Activated naive CD4-positive, alpha-beta T cell treated with anti-CD3 and anti-CD28 coated beads, Interleukin-2, amount 10 ng/mL, durations not matched to agents 5 hours and 36 hours (primary cell): ENCODE results near the gene PLAAT1. TPM values are rescaled to one million over a fixed set of nuclear protein-coding genes. Genes with fewer than 3 reads are reported as not detected.

Experiments used
- total RNA-seq, 2 experiments: library from RNA; stranded (reverse); gene quantifications; one replicate each; pipeline ENCODE4 v1.2.3, GENCODE V29; 2021

The PLAAT1 gene
- total RNA-seq: not detected

DNA sequence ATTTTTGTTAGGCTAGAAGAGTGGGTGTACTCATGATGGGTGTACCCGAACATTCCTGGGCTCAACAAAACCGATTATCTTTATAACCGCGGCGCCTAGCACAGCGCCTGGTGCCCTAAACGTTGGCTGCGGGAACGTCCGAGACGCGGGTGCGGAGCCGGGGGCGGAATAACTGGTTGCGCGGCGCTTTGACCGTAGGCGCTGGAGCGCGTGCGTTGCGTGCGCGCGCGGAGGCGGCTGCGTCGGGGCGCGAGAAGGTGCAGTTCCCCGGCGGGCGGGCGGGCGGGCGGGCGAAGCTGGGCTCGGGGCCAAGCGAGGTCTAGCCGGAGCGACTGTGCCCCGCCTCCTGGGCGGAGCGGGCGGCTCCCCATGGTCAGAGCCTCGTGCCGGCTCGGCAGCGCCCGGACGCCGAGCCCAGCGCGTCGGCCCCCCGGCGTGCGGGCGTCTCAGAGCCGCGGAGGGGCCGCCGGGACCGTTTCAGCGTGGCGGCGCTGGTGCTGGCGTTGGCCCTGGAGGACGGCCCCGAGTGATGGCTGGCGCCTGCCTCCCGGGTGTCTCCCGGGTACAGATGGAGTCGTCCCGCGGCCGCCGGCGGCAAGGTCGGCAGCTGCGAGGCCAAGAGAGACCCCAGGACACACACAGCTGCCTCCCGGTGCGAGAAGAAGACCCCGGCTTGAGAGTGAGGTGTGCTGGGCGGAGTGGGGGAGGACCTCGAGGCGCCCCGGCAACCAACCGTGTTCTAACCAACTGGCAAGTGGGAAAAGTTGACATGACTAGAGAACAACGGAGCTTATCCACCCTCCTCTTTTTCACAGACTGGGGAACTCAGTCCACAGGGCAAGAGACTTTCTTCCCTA is at the start of gene PLAAT1:
PLAAT1 (plus strand) TSS at position 373 of the 857 bp plus-strand sequence. CDS start 14,429 bp downstream, outside the sequence.

Other genes with a start within 250 kb of the PLAAT1 start
- gene ATP13A5, start 137.5 kb downstream of the PLAAT1 start, total RNA-seq: not detected